GM23248 (cell line): ENCODE data around the gene BCR.

Experiments
- EZH2 ChIP-seq: fragments of 200-600 bp; sonication (generic); IDR thresholded peaks from 2 replicates; pipeline ENCODE4 v1.6.1; 2018; ENCODE audit warnings: antibody characterized with exemption, mild to moderate bottlenecking; ENCODE audit not compliant: insufficient read depth, poor library complexity, severe bottlenecking
- EZH2phosphoT487 ChIP-seq: fragments of 200-600 bp; sonication (generic); IDR thresholded peaks from 2 replicates; pipeline ENCODE4 v1.6.1; 2018; ENCODE audit warnings: antibody characterized with exemption, moderate library complexity, mild to moderate bottlenecking, low read depth; ENCODE audit not compliant: insufficient read depth

- TF ChIP-seq EZH2phosphoT487 (no peak), EZH2 (no peak)
Observed at GRCh38 chr22:23353696-23354095, 173.4 kb downstream of the BCR start.
